Left lung (tissue), 10 donors: ENCODE data around the gene SETD1B. TPM values are rescaled to one million over a fixed set of nuclear protein-coding genes. Genes with fewer than 3 reads are reported as not detected.
A peak's percentile ranks its signal among the peaks of the same experiment; 100 is the strongest.
"Not testable (repeated sequence)": the region's sequence is repeated elsewhere in the genome, so short reads cannot be mapped to it uniquely, and the experiment has no call there.

Experiments used
- ATAC-seq: fragments of 200-7000 bp; cut with Tn5 transposase; one replicate; pipeline ENCODE4 v1.9.1; 2020; ENCODE audit warnings: moderate library complexity
- DNase-seq, 4 donors: peaks; one replicate each; pipeline ENCODE4 v3.0.0-alpha.2; 2013 to 2020
- H3K27ac ChIP-seq, 2 donors: fragments of 200-600 bp; sonication (generic) in 1 of 2; one replicate each; pipeline versions ENCODE4 v1.5.0 to v1.8.0; 2020 to 2021
- H3K27me3 ChIP-seq, 2 donors: fragments of 200-600 bp; sonication (generic) in 1 of 2; one replicate each; pipeline versions ENCODE4 v1.5.0 to v1.8.0; 2020 to 2021
- H3K36me3 ChIP-seq, 2 donors: fragments of 200-600 bp; sonication (generic) in 1 of 2; one replicate each; pipeline versions ENCODE4 v1.5.0 to v1.8.0; 2020 to 2021
- H3K4me1 ChIP-seq, 2 donors: fragments of 200-600 bp; one replicate each; pipeline ENCODE4 v1.8.0; 2021
- H3K4me3 ChIP-seq, 2 donors: fragments of 200-600 bp; sonication (generic) in 1 of 2; one replicate each; pipeline versions ENCODE4 v1.5.0 to v1.8.0; 2020 to 2021; ENCODE audit warnings: mild to moderate bottlenecking in 1 of 2
- H3K9me3 ChIP-seq, 2 donors: fragments of 200-600 bp; sonication (generic) in 1 of 2; one replicate each; pipeline versions ENCODE4 v1.5.0 to v1.8.0; 2020 to 2021
- intact Hi-C, 2 donors: fragments of 100-400 bp; cut with DNase I; formaldehyde crosslinking; loops; one replicate each; pipeline versions ENCODE4 v1.11.2 to v1.14.2; 2022
- polyA plus RNA-seq, 6 donors: library from polyadenylated mRNA; unstranded; fragments of 120-200 nt; gene quantifications; one replicate each; pipeline ENCODE4 v1.2.1, GENCODE V29; 2013; ENCODE audit not compliant: insufficient read length in 6 of 6
- total RNA-seq, 2 donors: library from RNA; stranded (reverse); fragmentation: NEBNext Ultra II Directional; extraction: Animal tissue kit (Norgen Biotek cat#: 25700); gene quantifications; one replicate each; pipeline ENCODE4 v1.2.1, GENCODE V29; 2021
- TF ChIP-seq, protein P1 (sequence below), 2 donors: fragments of 200-600 bp; sonication (generic) in 1 of 2; IDR thresholded peaks; one replicate each; pipeline versions ENCODE4 v1.5.0 to v1.8.0; 2021; ENCODE audit warnings: antibody characterized with exemption in 2 of 2
- donor health status: DM: no; HTN: yes; CAD: no.
- donor health status: DM: no; HTN: no; CAD: no.

SETD1B gene
- total and polyA plus RNA-seq, 8 donors = 12.1 to 23.4 (median 16.0) TPM

DNA sequence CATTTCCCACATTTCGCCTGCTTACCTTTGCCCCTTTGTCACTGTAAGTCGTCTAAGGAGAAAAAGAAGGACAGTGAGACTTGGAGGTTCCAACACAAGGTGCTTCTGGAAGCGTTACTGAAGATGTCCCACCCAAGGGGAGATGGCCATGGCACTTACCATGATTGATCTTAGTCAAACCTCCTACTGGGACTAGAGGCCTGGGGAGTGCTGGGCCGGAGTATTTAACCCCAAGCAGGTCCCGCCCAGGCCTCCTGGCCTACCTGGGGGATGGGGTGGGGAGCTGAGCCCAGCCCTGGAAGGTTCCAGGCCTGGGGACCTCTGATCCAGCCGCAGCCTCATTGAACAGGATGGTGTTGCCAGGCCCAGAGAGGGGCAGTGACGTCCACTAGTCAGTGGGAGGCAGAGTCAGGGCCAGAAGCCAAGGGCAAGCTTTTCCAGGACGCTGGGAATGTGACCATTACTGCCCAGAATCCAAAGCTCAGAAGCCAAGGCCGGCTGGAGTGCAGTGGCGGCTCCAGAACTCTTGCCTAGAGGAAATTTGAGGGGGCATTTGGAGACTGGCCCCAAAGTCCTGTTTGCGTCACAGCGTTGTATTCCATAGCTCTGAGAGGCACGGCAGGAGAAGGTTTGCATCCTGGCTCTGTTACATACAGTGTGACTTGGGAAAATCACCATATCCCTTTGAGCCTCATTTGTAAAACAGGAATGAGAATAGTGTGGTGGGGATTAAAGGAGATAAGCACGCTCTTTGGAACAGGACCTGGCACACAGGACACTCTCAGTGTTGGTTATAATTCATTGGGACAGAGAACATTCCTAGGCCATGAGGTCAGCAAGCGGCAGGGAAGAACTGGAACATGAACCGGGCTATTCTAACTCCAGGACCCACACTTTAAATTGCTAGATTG, 55.1 kb downstream of the SETD1B start, which contains the start of gene HPD:
Gene HPD, minus strand, starts transcription at position 198 of the 911 bp plus-strand sequence. Its CDS starts 36 bp downstream, at position 162.
- Histone ChIP-seq H3K27me3 (no peaks in the 10 kb centered on the region), H3K9me3 (no peaks in the 10 kb centered on the region), H3K36me3 (no peaks in the 10 kb centered on the region), H3K4me1 (peaks cover 0 to 4% of the 10 kb centered on the region in 2 donors), H3K27ac (peak within 1 kb of the TSS; percentile 58 to 66), H3K4me3 (no peak within 1 kb of the TSS)
- TF ChIP-seq, protein P1, sequence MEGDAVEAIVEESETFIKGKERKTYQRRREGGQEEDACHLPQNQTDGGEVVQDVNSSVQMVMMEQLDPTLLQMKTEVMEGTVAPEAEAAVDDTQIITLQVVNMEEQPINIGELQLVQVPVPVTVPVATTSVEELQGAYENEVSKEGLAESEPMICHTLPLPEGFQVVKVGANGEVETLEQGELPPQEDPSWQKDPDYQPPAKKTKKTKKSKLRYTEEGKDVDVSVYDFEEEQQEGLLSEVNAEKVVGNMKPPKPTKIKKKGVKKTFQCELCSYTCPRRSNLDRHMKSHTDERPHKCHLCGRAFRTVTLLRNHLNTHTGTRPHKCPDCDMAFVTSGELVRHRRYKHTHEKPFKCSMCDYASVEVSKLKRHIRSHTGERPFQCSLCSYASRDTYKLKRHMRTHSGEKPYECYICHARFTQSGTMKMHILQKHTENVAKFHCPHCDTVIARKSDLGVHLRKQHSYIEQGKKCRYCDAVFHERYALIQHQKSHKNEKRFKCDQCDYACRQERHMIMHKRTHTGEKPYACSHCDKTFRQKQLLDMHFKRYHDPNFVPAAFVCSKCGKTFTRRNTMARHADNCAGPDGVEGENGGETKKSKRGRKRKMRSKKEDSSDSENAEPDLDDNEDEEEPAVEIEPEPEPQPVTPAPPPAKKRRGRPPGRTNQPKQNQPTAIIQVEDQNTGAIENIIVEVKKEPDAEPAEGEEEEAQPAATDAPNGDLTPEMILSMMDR (IDR thresholded peaks at IDR 0.05) = no peak
- ATAC-seq (peak; percentile 77), DNase-seq (peak in 1 of 4 donors; percentile 44)
- intact Hi-C loops = no loop called here

DNA sequence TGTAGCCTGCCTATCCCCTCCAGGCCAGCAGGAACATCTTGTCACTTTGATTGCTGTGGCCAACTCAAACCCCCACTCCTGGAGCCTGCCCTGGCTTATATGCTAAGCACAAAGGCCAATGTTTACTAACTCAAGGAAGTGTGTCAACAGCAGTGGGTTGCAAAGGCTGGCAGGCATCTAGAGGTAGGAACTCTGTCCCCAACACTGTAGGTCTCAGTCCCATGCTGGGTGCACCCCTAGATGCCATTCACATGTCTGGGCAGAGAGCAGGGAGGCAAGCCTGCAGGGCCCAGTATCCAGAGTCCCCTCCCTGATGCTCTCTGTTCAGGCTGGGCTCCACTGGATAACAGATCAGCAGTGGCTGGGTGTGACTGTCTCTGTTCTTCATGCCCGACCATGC, 56.4 kb downstream of the SETD1B start:
- Histone ChIP-seq H3K27ac (no peak overlapping the region), H3K4me3 (no peak overlapping the region), H3K36me3 (no peaks in the 10 kb centered on the region), H3K27me3 (no peaks in the 10 kb centered on the region), H3K9me3 (no peaks in the 10 kb centered on the region), H3K4me1 (peaks cover 0 to 4% of the 10 kb centered on the region in 2 donors)
- ATAC-seq = no peak
- TF ChIP-seq, protein P1 (IDR thresholded peaks at IDR 0.05) = no peak
- intact Hi-C loops = no loop called here
- DNase-seq = no peak

DNA sequence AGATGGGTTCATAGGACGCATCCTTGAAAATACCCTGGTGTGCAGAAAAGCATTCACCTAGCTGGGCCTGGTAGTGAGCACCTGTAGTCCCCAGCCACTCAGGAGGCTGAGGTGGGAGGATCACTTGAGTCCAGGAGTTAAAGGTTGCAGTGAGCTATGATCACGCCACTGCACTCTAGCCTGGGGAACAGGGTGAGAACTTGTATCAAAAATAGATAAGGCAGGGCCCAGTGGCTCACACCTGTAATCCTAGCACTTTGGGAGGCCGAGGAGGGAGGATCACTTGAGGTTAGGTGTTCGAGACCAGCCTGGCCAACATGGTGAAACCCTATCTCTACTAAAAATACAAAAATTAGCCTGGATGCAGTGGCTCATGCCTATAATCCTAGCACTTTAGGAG, 56.9 kb downstream of the SETD1B start:
- H3K4me3 ChIP-seq, H3K27ac ChIP-seq, ATAC-seq, H3K36me3 ChIP-seq, H3K4me1 ChIP-seq, H3K27me3 ChIP-seq, DNase-seq, H3K9me3 ChIP-seq, intact Hi-C loops: not testable (repeated sequence)

DNA sequence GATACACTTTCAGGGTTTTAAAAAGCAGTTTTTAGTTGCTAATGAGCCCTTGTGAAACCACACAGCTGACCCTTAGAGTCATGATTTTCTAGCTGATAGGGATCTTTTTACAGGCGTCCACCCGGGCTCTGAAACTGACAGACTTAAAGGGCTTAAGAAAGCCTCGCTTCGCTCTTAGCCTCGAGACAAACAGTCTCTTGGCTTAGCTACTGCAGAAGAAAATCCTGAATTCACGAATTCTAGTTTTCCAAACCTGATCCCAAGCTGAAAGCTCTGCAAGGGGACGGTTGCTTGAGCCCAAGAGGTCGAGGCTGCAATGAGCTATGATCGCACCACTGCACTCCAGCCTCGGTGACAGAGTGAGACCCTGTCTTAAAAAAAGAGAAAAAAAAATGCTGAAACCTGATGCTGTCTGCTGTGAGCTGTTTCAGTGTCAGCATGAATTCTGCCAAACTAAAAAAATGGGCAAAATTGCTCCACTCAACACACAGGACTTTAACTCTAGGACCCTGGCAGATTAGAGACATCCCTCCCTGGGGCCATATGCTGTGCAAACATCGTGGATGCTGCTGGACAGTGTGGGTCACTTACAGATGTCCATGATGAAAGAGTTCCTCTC, 57.9 kb downstream of the SETD1B start:
- DNase-seq = no peak
- intact Hi-C loops = no loop called here
- H3K27me3 ChIP-seq = no peaks in the 10 kb centered on the region
- H3K4me3 ChIP-seq = no peak overlapping the region
- H3K36me3 ChIP-seq = no peaks in the 10 kb centered on the region
- TF ChIP-seq, protein P1 (IDR thresholded peaks at IDR 0.05) = no peak
- ATAC-seq = no peak
- no peaks in the 10 kb centered on the region for H3K9me3 ChIP-seq
- peak overlapping the region in 1 of 2 donors; percentile 3 for H3K27ac ChIP-seq
- H3K4me1 ChIP-seq = peaks cover 0 to 4% of the 10 kb centered on the region in 2 donors

DNA sequence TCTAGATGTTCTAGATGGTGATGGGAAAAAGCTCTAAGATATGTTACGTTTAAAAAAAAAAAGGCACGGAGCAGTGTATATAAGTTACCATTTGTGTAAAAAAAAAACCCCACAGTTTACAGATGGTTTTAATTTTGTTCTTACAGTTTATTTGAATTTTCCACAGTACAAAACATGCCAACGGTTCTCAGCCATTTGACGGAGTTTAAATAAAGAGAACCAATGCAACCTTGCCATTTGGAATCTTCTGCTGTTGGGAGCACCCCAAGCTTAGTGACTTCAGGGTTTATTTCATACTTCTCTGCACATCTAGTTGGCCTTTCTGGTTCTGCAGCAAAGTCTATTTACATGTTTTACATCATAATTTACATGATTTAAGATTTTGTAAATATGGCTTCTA, 62.5 kb downstream of the SETD1B start:
- no peaks in the 10 kb centered on the region for H3K36me3 ChIP-seq
- no peak for ATAC-seq
- TF ChIP-seq, protein P1 (IDR thresholded peaks at IDR 0.05) = no peak
- no peak overlapping the region for H3K27ac ChIP-seq
- no peaks in the 10 kb centered on the region for H3K27me3 ChIP-seq
- H3K9me3 ChIP-seq = no peaks in the 10 kb centered on the region
- DNase-seq = no peak
- intact Hi-C loops = no loop called here
- no peaks in the 10 kb centered on the region for H3K4me1 ChIP-seq
- no peak overlapping the region for H3K4me3 ChIP-seq

DNA sequence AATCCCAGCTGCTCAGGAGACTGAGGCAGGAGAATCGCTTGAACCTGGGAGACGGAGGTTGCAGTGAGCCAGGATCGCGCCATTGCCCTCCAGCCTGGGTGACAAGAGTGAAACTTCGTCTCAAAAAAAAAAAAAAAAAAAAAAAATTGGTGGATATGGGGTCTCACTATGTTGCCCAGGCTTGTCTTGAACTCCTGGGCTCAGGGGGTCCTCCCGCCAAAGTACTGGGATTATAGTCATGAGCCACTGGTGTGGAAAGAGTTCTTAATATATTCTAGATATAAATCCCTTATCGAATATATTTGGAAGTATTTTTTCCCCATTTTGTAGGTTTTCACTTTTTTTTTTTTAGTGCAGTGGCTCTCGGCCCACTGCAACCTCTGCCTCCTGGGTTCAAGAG, 65.4 kb downstream of the SETD1B start:
- ATAC-seq, H3K4me3 ChIP-seq, intact Hi-C loops, H3K27me3 ChIP-seq, H3K36me3 ChIP-seq, DNase-seq, H3K9me3 ChIP-seq, H3K27ac ChIP-seq: not testable (repeated sequence)
- H3K4me1 ChIP-seq = peaks cover 0 to 13% of the 10 kb centered on the region in 2 donors
